ENCODE results near the gene KIF2A. TPM values are rescaled to one million over a fixed set of nuclear protein-coding genes. Genes with fewer than 3 reads are reported as not detected.

The KIF2A gene
- total and polyA plus RNA-seq, 9 of the 15 experiments (the other 6 are each of a cell fraction or from before 2014, with no cell fraction given), result 42.6 to 126 (median 77.6) TPM

DNA sequence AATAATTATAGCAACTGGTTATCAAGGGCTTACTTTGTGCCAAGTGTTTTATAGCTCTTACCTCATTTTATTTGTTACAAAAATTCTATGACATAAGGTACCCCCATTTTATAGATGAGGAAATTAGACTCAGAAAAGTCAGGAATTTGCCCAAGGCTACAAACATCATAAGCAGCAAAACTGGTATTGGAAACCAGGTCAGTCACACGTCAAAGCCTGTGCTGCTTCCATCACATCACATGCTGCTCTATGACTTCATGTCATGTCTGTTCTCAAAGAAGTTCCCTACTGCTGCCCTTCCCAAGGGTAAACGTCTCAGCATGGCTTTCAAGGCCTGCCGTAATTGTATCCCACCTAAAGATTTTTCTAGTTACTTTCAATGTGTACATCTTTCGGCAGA, 6.9 kb upstream of the KIF2A start:
- in situ Hi-C loops (cut with MboI), result no loop called here
- no peak for ATAC-seq
- BruUV-seq (replicated peaks), result no TSS peak
- H3K4me3 ChIP-seq, result no peak overlapping the region
- 47% methylated on average over 4 of the region's 4 CpGs for WGBS (ENCODE audit: insufficient coverage, low coverage, missing lambda C conversion rate)
- H3K27me3 ChIP-seq (ENCODE audit: control insufficient read depth in 2 of 2, insufficient read depth in 2 of 2, low read length in 2 of 2), result no peaks in the 10 kb centered on the region
- 0 out of 2 replicates have a peak overlapping the region, but pooled peaks have one; percentile 12 for H2AFZ ChIP-seq (ENCODE audit: low read depth, low read length)
- H4K20me1 ChIP-seq (replicated peaks; ENCODE audit: control insufficient read depth, insufficient read depth, low read length), result no peaks in the 10 kb centered on the region
- H3K27ac ChIP-seq (ENCODE audit: extremely low read depth, low read depth, low read length), result no peak overlapping the region
- H3K9me3 ChIP-seq (replicated peaks; ENCODE audit: control insufficient read depth, insufficient read depth, low read depth, low read length), result no peaks in the 10 kb centered on the region
- no peaks in the 10 kb centered on the region for H3K79me2 ChIP-seq (ENCODE audit: control insufficient read depth, insufficient read depth, low read length)
- intact Hi-C loops (cut with micrococcal nuclease), result no loop called here
- TF ChIP-seq RREB1 (CRISPR knock-in tag; IDR thresholded peaks at IDR 0.05), result no peak
- no peak for TF ChIP-seq NKRF (IDR thresholded peaks at IDR 0.05; ENCODE audit: borderline replicate concordance)
- TF ChIP-seq RBM22 (IDR thresholded peaks at IDR 0.05; ENCODE audit: low read depth, low read length, poor library complexity, severe bottlenecking), result no peak
- CTCF ChIA-PET (ENCODE audit: low intra/inter-chr PET ratio), result interaction anchor here (0.9 kb wide), 1 partner anchor 12 kb away, joined by 3 read pairs; no protein-coding TSS in a partner anchor
- H3K9me1 ChIP-seq (ENCODE audit: control insufficient read depth, insufficient read depth, low read length), result no peaks in the 10 kb centered on the region
- FAIRE-seq, result peak; percentile 67
- H3K4me2 ChIP-seq (ENCODE audit: insufficient read depth, low read length), result no peak overlapping the region
- POLR2A ChIA-PET, result interaction anchor here (0.7 kb wide), 1 partner anchor 25 kb away, joined by 3 read pairs; no protein-coding TSS in a partner anchor
- H3K9ac ChIP-seq (ENCODE audit: insufficient read depth in 1 of 2, low read depth in 2 of 2, low read length in 2 of 2), result no peak overlapping the region
- no peaks in the 10 kb centered on the region for H3K4me1 ChIP-seq (replicated peaks in 1 of 2; ENCODE audit: control insufficient read depth in 2 of 2, insufficient read depth in 2 of 2, low read length in 2 of 2)
- no peaks in the 10 kb centered on the region for H3K36me3 ChIP-seq (ENCODE audit: control insufficient read depth, insufficient read depth, low read length)
- no peak for DNase-seq (ENCODE audit: extremely low read depth in 1 of 4, low spot score in 3 of 4)
